Hematopoietic multipotent progenitor cell (in vitro differentiated cells): ENCODE measurements around the gene PLCB3. TPM values are rescaled to one million over a fixed set of nuclear protein-coding genes. Genes with fewer than 3 reads are reported as not detected.

Experiments
- DNase-seq, 3 donors: peaks; one replicate each; pipeline ENCODE4 v3.0.0-alpha.2; 2011 to 2015; ENCODE audit warnings: low read depth in 2 of 3, low spot score in 2 of 3
- total RNA-seq: library from RNA; depleted of rRNA; stranded (reverse); fragments of >200 nt; gene quantifications from one replicate; pipeline ENCODE4 v1.2.3, GENCODE V29; 2012

Gene PLCB3
- total RNA-seq, 1 donor: 25.9 TPM

GRCh38 chr11:64284962-64285884 lies 33.9 kb downstream of the PLCB3 start, which contains the start of gene GPR137:
Gene GPR137 (plus strand): TSS chr11:64285848. CDS start chr11:64286525, 677 bp downstream.
- DNase-seq: peak; percentile 89 to 92 (median 90)

GRCh38 chr11:64285885-64286800 lies 34.8 kb downstream of the PLCB3 start:
- DNase-seq: peak in 2 of 3 donors; percentile 45 to 50

DNA sequence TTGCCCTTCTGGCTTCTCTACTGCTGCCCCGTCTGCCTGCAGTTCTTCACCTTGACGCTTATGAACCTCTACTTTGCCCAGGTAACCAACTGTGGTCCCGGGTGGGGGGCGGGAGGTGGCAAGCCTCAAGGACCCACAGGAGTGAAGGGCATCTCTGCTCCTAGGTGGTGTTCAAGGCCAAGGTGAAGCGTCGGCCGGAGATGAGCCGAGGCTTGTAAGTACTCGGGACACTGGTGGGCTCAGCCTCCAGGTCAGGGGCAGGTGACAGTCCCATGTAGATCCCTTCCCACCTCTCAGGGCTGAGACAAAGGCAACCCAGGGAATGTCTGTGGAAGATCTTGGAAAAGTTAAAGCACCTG lies 35.5 kb downstream of the PLCB3 start:
- DNase-seq: no peak

DNA sequence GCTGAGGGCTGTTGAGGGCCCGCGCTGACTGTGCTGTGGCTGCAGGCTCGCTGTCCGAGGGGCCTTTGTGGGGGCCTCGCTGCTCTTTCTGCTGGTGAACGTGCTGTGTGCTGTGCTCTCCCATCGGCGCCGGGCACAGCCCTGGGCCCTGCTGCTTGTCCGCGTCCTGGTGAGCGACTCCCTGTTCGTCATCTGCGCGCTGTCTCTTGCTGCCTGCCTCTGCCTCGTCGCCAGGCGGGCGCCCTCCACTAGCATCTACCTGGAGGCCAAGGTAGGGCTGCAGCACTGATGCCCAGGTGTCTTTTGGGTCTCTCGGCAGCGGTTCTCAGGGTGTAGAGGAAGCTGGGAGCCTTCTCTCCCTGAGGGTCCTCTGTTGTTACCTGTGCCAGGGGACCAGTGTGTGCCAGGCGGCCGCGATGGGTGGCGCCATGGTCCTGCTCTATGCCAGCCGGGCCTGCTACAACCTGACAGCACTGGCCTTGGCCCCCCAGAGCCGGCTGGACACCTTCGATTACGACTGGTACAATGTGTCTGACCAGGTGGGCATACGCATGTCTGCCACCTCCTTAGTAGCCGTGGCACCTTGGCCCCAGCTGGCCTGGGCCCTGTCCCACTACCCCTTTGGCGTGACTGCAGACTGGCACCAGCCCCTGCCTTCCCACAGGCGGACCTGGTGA lies 36.5 kb downstream of the PLCB3 start:
- no peak for DNase-seq

DNA sequence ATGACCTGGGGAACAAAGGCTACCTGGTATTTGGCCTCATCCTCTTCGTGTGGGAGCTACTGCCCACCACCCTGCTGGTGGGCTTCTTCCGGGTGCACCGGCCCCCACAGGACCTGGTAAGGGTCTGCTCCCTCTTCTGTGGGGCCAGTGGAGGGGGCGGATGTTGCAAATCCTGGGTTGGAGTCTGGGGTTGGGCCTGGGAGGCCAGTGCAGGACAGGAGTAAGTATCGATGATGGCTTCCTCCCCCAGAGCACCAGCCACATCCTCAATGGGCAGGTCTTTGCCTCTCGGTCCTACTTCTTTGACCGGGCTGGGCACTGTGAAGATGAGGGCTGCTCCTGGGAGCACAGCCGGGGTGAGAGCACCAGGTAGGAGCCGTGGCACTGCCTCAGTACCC lies 37.0 kb downstream of the PLCB3 start:
- DNase-seq: no peak

DNA sequence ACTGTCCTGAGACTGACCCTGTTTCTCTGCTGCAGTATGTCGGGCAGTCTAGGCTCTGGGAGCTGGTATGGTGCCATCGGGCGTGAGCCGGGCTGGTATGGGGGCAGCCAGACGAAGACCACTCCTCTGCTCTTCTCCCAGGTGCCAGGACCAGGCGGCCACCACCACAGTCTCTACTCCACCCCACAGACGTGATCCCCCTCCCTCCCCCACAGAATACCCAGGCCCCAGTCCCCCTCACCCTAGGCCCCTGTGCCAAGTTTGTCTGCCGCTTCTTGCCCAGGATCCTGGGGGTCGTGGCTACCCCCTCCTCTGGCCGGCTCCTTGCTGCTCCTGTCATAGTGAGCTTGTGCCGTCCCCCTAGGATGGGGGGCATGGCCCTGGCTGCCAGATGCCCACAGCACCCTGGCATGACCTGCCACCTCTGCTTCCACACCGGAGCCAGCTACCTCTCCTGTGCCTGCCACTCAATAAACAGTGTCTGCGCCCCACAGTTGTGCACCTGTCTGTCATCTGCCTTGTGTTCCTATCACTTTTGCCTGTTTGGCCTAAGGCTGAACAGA lies 37.8 kb downstream of the PLCB3 start:
- DNase-seq: no peak

GRCh38 chr11:64290352-64291261 lies 39.3 kb downstream of the PLCB3 start:
- no peak for DNase-seq

DNA sequence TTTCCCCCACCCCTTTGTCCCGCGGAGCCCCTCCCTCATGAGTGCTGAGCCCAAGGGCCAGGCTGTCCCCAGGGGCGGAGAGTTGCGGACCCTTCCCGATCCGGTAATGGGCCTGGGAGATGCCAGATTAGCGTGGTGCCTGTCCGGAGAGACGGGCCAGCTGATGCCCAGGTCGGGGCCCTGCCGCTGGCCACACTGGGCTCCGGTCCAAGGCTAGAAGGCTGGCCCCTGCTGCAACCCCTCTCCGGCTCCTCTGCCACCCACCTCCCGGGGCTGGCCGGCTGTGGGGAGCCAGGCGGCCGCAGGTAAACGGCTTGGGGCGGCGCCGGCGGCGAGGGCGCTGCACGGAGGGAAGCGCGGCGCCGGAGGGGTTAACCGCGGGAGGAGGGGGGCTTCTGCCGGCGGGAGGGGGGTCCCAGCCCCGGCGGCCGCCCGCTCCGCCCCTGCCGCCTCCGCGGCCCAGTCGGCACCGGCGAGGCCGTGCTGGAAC lies 40.0 kb downstream of the PLCB3 start, which contains the start of gene KCNK4:
KCNK4 (plus strand) TSS at position 41 of the 490 bp plus-strand sequence. CDS start 1,717 bp downstream, outside the sequence.
- DNase-seq: no peak

DNA sequence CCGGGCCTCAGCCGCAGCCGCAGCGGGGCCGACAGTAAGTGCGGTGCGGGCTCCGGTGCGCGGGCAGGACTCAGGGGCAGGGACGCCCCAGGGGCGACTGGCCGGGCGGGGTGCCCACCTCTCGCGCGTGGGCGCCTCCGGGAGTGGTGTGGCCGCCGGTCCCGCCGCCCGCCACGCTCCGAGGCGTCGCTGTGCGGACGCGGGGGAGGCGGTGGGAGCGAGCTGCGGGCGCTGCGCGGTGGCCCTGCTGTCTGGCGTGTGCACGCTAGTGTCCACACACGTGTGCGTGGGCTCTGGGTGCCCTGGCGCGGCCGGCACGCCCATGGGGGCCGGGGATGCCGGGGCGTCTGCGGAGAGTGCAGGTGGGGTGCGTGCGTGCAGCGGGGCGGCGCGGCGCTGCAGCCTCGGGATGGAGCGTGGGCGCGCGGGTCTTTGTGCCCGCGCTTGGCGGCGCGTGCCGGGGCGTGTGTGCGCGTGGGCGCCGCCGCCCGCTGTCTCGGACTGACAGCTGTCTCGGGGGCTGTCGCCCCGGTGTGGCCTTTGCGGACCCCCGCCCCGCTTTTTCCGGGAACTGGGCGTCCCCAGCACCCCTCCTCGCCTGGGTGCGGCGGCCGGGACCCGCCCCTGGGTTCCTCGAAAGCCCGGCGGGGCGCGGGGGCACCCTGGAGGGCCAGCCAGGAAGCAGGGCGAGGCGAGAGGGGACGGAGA lies 40.6 kb downstream of the PLCB3 start:
- no peak for DNase-seq

- DNase-seq: peak in 1 of 3 donors; percentile 26
These were observed 41.3 kb downstream of the PLCB3 start for GRCh38 chr11:64292460-64293254.

DNA sequence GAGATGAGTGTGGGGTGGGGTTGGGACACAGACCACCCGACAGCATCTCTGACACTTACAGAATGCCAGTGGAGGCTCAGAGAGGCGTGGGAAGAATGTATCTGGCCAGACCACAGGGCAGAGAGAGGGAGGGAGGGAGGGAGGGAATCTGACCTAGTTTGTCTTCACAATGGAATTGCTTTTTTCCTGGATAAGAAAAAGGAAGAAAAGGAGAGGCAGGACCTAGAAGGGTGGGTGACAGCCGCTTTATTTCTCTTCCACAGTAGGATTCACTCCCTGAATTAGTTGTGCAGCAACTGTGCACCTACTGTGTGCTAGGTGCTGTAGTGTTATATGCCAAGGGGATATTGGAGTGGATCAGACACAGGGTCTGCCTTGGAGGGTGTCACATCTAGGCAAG lies 43.4 kb downstream of the PLCB3 start:
- DNase-seq: no peak

GRCh38 chr11:64295760-64296159 lies 44.4 kb downstream of the PLCB3 start:
- no peak for DNase-seq

- DNase-seq: no peak
These were observed 44.9 kb downstream of the PLCB3 start for GRCh38 chr11:64296236-64296635.

- DNase-seq: no peak
These were observed 45.7 kb downstream of the PLCB3 start for GRCh38 chr11:64296830-64297698.

GRCh38 chr11:64297699-64298358 lies 46.5 kb downstream of the PLCB3 start:
- DNase-seq: peak in 1 of 3 donors; percentile 38
